GM23338 (cell line): Measurements from ENCODE around the gene PAX5. TPM values are rescaled to one million over a fixed set of nuclear protein-coding genes. Genes with fewer than 3 reads are reported as not detected.

Experiments used
- ATAC-seq: fragments of 200-7000 bp; cut with Tn5 transposase; 3 replicates; pipeline ENCODE4 v1.9.1; 2020
- DNase-seq: peaks from one replicate; pipeline ENCODE4 v3.0.0-alpha.2; 2015; ENCODE audit warnings: low spot score
- H2AFZ ChIP-seq: fragments of 200-600 bp; sonication (generic); 2 replicates; pipeline ENCODE4 v1.8.0; 2016; ENCODE audit warnings: antibody characterized with exemption, mild to moderate bottlenecking, moderate library complexity
- H3F3A ChIP-seq: fragments of 200-600 bp; sonication (generic); replicated peaks from 2 replicates; pipeline ENCODE4 v1.8.0; 2017; ENCODE audit warnings: antibody characterized with exemption, mixed run types, low read depth
- H3K27ac ChIP-seq: fragments of 200-600 bp; sonication (generic); 2 replicates; pipeline ENCODE4 v1.6.1; 2016; ENCODE audit warnings: low read depth
- H3K27me3 ChIP-seq: fragments of 200-600 bp; sonication (generic); 2 replicates; pipeline ENCODE4 v1.8.0; 2016; ENCODE audit warnings: mild to moderate bottlenecking, mixed run types, moderate library complexity; ENCODE audit not compliant: insufficient read depth
- H3K36me3 ChIP-seq: fragments of 200-600 bp; sonication (generic); 2 replicates; pipeline ENCODE4 v1.8.0; 2016; ENCODE audit warnings: mild to moderate bottlenecking; ENCODE audit not compliant: insufficient read depth
- H3K4me1 ChIP-seq: fragments of 200-600 bp; sonication (generic); 2 replicates; pipeline ENCODE4 v1.8.0; 2016; ENCODE audit warnings: mild to moderate bottlenecking, moderate library complexity; ENCODE audit not compliant: insufficient read depth
- H3K4me2 ChIP-seq: fragments of 200-600 bp; sonication (generic); 2 replicates; pipeline ENCODE4 v1.7.1; 2017; ENCODE audit warnings: mixed run types
- H3K4me3 ChIP-seq: fragments of 200-600 bp; sonication (generic); 2 replicates; pipeline ENCODE4 v1.6.1; 2016; ENCODE audit warnings: mixed run types
- H3K79me2 ChIP-seq: fragments of 200-600 bp; sonication (generic); replicated peaks from 2 replicates; pipeline ENCODE4 v1.8.0; 2017; ENCODE audit warnings: mild to moderate bottlenecking; ENCODE audit not compliant: insufficient read depth
- H3K9me2 ChIP-seq: fragments of 200-600 bp; sonication (generic); 2 replicates; pipeline ENCODE4 v1.8.0; 2017; ENCODE audit not compliant: insufficient read depth
- H4K20me1 ChIP-seq: fragments of 200-600 bp; sonication (generic); replicated peaks from 2 replicates; pipeline ENCODE4 v1.8.0; 2017; ENCODE audit warnings: mild to moderate bottlenecking; ENCODE audit not compliant: insufficient read depth
- H3K27ac Mint-ChIP-seq: 2 replicates; pipeline ENCODE4 v1.8.0; 2020; ENCODE audit warnings: inconsistent platforms, mild to moderate bottlenecking, moderate library complexity, mixed read lengths
- H3K27me3 Mint-ChIP-seq: 3 replicates; pipeline ENCODE4 v1.8.0; 2022; ENCODE audit warnings: low read depth, mild to moderate bottlenecking, moderate library complexity, mixed read lengths, inconsistent platforms; ENCODE audit not compliant: insufficient read depth, poor library complexity
- H3K36me3 Mint-ChIP-seq: 3 replicates; pipeline ENCODE4 v1.8.0; 2021; ENCODE audit warnings: low read depth, mild to moderate bottlenecking, inconsistent platforms, moderate library complexity, mixed read lengths
- H3K4me1 Mint-ChIP-seq: 3 replicates; pipeline ENCODE4 v1.8.0; 2020; ENCODE audit warnings: mild to moderate bottlenecking, inconsistent platforms, mixed read lengths
- H3K4me3 Mint-ChIP-seq: 3 replicates; pipeline ENCODE4 v1.8.0; 2021; ENCODE audit warnings: moderate library complexity, mild to moderate bottlenecking, inconsistent platforms, mixed read lengths
- H3K9me3 Mint-ChIP-seq: 3 replicates; pipeline ENCODE4 v1.8.0; 2020; ENCODE audit warnings: moderate library complexity, mild to moderate bottlenecking, inconsistent platforms, mixed read lengths
- CREB1 ChIP-seq: fragments of 250-450 bp; sonication (Bioruptor Pico); IDR thresholded peaks from 2 replicates; pipeline ENCODE4 v1.5.0; 2020; ENCODE audit warnings: low read depth, mild to moderate bottlenecking, moderate library complexity
- CTCF ChIP-seq, 2 experiments: fragments of 200-600 bp in 1 of 2; sonication (generic) in 1 of 2; conservative IDR thresholded peaks; 2 replicates each; pipeline versions ENCODE4 v1.5.1 to v1.6.1; 2016 to 2017; ENCODE audit warnings: antibody characterized with exemption in 2 of 2, low read depth in 2 of 2, mild to moderate bottlenecking in 2 of 2, moderate library complexity in 1 of 2
- ETS1 ChIP-seq: IDR thresholded peaks from 2 replicates; pipeline ENCODE4 v1.6.1; 2016; ENCODE audit warnings: antibody characterized with exemption
- EZH2 ChIP-seq: fragments of 200-600 bp; sonication (generic); IDR thresholded peaks from one replicate; pipeline ENCODE4 v1.8.0; 2017; ENCODE audit warnings: antibody characterized with exemption, mild to moderate bottlenecking, low read depth; ENCODE audit not compliant: unreplicated experiment
- EZH2phosphoT487 ChIP-seq: fragments of 200-600 bp; sonication (generic); IDR thresholded peaks from one replicate; pipeline ENCODE4 v1.8.1; 2018; ENCODE audit warnings: antibody characterized with exemption; ENCODE audit not compliant: unreplicated experiment
- JUNB ChIP-seq: IDR thresholded peaks from one replicate; pipeline ENCODE4 v1.6.1; 2016; ENCODE audit warnings: antibody characterized with exemption; ENCODE audit not compliant: unreplicated experiment
- NANOG ChIP-seq: IDR thresholded peaks from 2 replicates; pipeline ENCODE4 v1.6.1; 2016; ENCODE audit warnings: antibody characterized with exemption, borderline replicate concordance
- POLR2AphosphoS5 ChIP-seq: IDR thresholded peaks from 2 replicates; pipeline ENCODE4 v1.6.1; 2016; ENCODE audit warnings: antibody characterized with exemption, low read depth
- REST ChIP-seq: IDR thresholded peaks from one replicate; pipeline ENCODE4 v1.6.1; 2018; ENCODE audit warnings: antibody characterized with exemption; ENCODE audit not compliant: unreplicated experiment
- STAT1 ChIP-seq: IDR thresholded peaks from one replicate; pipeline ENCODE4 v1.6.1; 2016; ENCODE audit warnings: antibody characterized with exemption; ENCODE audit not compliant: unreplicated experiment
- ZNF114 ChIP-seq: fragments of 250-450 bp; sonication (Bioruptor Pico); IDR thresholded peaks from 2 replicates; pipeline ENCODE4 v1.5.0; 2020; ENCODE audit warnings: mild to moderate bottlenecking, moderate library complexity
- ZNF331 ChIP-seq: fragments of 250-450 bp; sonication (Bioruptor Pico); IDR thresholded peaks from 2 replicates; pipeline ENCODE4 v1.5.0; 2020; ENCODE audit warnings: low read depth, mild to moderate bottlenecking, moderate library complexity
- ZNF462 ChIP-seq: fragments of 250-450 bp; sonication (Bioruptor Pico); IDR thresholded peaks from 2 replicates; pipeline ENCODE4 v1.5.0; 2020; ENCODE audit warnings: mild to moderate bottlenecking, moderate library complexity
- polyA plus RNA-seq: library from polyadenylated mRNA; unstranded; fragments of >200 nt; fragmentation: Nextera tagmentation; extraction: Ambion mirVana; gene quantifications from 2 replicates; pipeline ENCODE4 v1.2.1, GENCODE V29; 2016
- total RNA-seq: library from RNA; depleted of rRNA; stranded (reverse); fragments of >200 nt; shearing (Covaris generic); gene quantifications from 2 replicates; pipeline ENCODE4 v1.2.3, GENCODE V29; 2014

The PAX5 gene
- total and polyA plus RNA-seq, 2 experiments from 2014 or later, result 0.17 to 0.60 TPM

GRCh38 chr9:36992501-36993316 is 41.4 kb downstream of the PAX5 start:
- Histone ChIP-seq H3K4me1 (peaks cover 19% of the 10 kb centered on the region), H3F3A (no peaks in the 10 kb centered on the region), H3K36me3 (no peaks in the 10 kb centered on the region), H3K4me3 (no peak overlapping the region), H3K79me2 (no peaks in the 10 kb centered on the region), H2AFZ (no peak overlapping the region), H3K9me2 (no peaks in the 10 kb centered on the region), H3K27ac (no peak overlapping the region), H3K27me3 (peaks cover 61% of the 10 kb centered on the region), H4K20me1 (0 out of 2 replicates have a peak, but pooled peaks cover 5% of the 10 kb centered on the region), H3K4me2 (no peak overlapping the region)
- ATAC-seq (no peak), DNase-seq (no peak)
- Mint-ChIP-seq H3K27ac (no peak overlapping the region), H3K4me3 (no peak overlapping the region), H3K27me3 (peaks cover 40% of the 10 kb centered on the region), H3K36me3 (no peaks in the 10 kb centered on the region), H3K4me1 (peaks cover 16% of the 10 kb centered on the region), H3K9me3 (no peaks in the 10 kb centered on the region)
- TF ChIP-seq ZNF462 (CRISPR knock-in tag) (no peak), JUNB (no peak), CREB1 (CRISPR knock-in tag) (no peak), NANOG (no peak), REST (no peak), EZH2phosphoT487 (no peak), ZNF114 (CRISPR knock-in tag) (no peak), STAT1 (no peak), EZH2 (no peak), ETS1 (no peak), ZNF331 (CRISPR knock-in tag) (no peak), CTCF (conservative IDR thresholded peaks at IDR 0.05; ENCODE audit: low read depth in 2 of 2) (no peak), POLR2AphosphoS5 (no peak)
